Measurements from ENCODE around the gene MAPKAP1. TPM values are rescaled to one million over a fixed set of nuclear protein-coding genes. Genes with fewer than 3 reads are reported as not detected.

The MAPKAP1 gene
- polyA plus RNA-seq, 3 donors: 39.9 to 57.5 (median 44.1) TPM

- Histone ChIP-seq H3K4me3 (replicated peaks in 1 of 3; ENCODE audit: low read depth in 2 of 3, low read length in 3 of 3) (no peak overlapping the region), H2AFZ (ENCODE audit: insufficient read depth, low read depth, low read length, poor library complexity, severe bottlenecking) (no peak overlapping the region), H3K9me3 (replicated peaks in 1 of 2; ENCODE audit: control insufficient read depth in 1 of 2, insufficient read depth in 1 of 2, low read length in 2 of 2) (no peaks in the 10 kb centered on the region), H3K27ac (ENCODE audit: low read depth in 1 of 2, low read length in 2 of 2) (no peak overlapping the region), H3K79me2 (ENCODE audit: insufficient read depth, low read length) (no peaks in the 10 kb centered on the region), H4K20me1 (ENCODE audit: insufficient read depth, low read length) (no peaks in the 10 kb centered on the region), H3K36me3 (replicated peaks in 1 of 2; ENCODE audit: control insufficient read depth in 1 of 2, insufficient read depth in 2 of 2, low read length in 2 of 2) (peaks cover 5 to 40% of the 10 kb centered on the region in 2 donors), H3K9ac (ENCODE audit: insufficient read depth, low read length, poor library complexity, severe bottlenecking) (no peak overlapping the region), H3K4me2 (replicated peaks; ENCODE audit: extremely low read depth, low read length, poor library complexity, severe bottlenecking) (no peak overlapping the region), H3K27me3 (ENCODE audit: control insufficient read depth in 2 of 2, insufficient read depth in 2 of 2, low read length in 2 of 2) (no peaks in the 10 kb centered on the region), H3K4me1 (ENCODE audit: control insufficient read depth in 1 of 2, insufficient read depth in 2 of 2, low read length in 2 of 2) (no peaks in the 10 kb centered on the region)
- WGBS (ENCODE audit: insufficient coverage): 91% methylated on average over 12 of the region's 14 CpGs
- H3K4me1 Mint-ChIP-seq: no peaks in the 10 kb centered on the region
- no peak overlapping the region for H3K4me3 Mint-ChIP-seq
- H3K9me3 Mint-ChIP-seq: peaks cover 0 to 6% (median 2%) of the 10 kb centered on the region in 7 donors
- H3K27me3 Mint-ChIP-seq (ENCODE audit: low read depth in 3 of 3): no peaks in the 10 kb centered on the region
- peaks cover 26 to 37% of the 10 kb centered on the region in 2 donors for H3K36me3 Mint-ChIP-seq
- no peak for DNase-seq
- intact Hi-C loops (cut with micrococcal nuclease): no loop called here
- H3K27ac Mint-ChIP-seq: no peak overlapping the region
- TF ChIP-seq CTCF (IDR thresholded peaks at IDR 0.05): no peak
Measured at GRCh38 chr9:125505988-125506438, 201.0 kb downstream of the MAPKAP1 start.

GRCh38 chr9:125504616-125505015, 202.4 kb downstream of the MAPKAP1 start:
- H3K27ac ChIP-seq (ENCODE audit: low read depth in 1 of 2, low read length in 2 of 2): no peak overlapping the region
- DNase-seq: no peak
- Mint-ChIP-seq H3K4me3 (no peak overlapping the region), H3K27ac (no peak overlapping the region), H3K4me1 (no peaks in the 10 kb centered on the region), H3K9me3 (peaks cover 0 to 6% (median 2%) of the 10 kb centered on the region in 7 donors), H3K27me3 (ENCODE audit: low read depth in 3 of 3) (no peaks in the 10 kb centered on the region), H3K36me3 (peaks cover 33 to 45% of the 10 kb centered on the region in 2 donors)
- no peaks in the 10 kb centered on the region for H3K4me1 ChIP-seq (ENCODE audit: control insufficient read depth in 1 of 2, insufficient read depth in 2 of 2, low read length in 2 of 2)
- H3K9ac ChIP-seq (ENCODE audit: insufficient read depth, low read length, poor library complexity, severe bottlenecking): no peak overlapping the region
- no peak overlapping the region for H3K4me3 ChIP-seq (replicated peaks in 1 of 3; ENCODE audit: low read depth in 2 of 3, low read length in 3 of 3)
- H3K4me2 ChIP-seq (replicated peaks; ENCODE audit: extremely low read depth, low read length, poor library complexity, severe bottlenecking): no peak overlapping the region
- no peaks in the 10 kb centered on the region for H3K27me3 ChIP-seq (ENCODE audit: control insufficient read depth in 2 of 2, insufficient read depth in 2 of 2, low read length in 2 of 2)
- no peaks in the 10 kb centered on the region for H3K9me3 ChIP-seq (replicated peaks in 1 of 2; ENCODE audit: control insufficient read depth in 1 of 2, insufficient read depth in 1 of 2, low read length in 2 of 2)
- no peak for TF ChIP-seq CTCF (IDR thresholded peaks at IDR 0.05)
- no CpG with 5 or more reads among the region's 1 CpG for WGBS (ENCODE audit: insufficient coverage)
- no peaks in the 10 kb centered on the region for H3K79me2 ChIP-seq (ENCODE audit: insufficient read depth, low read length)
- H3K36me3 ChIP-seq (replicated peaks in 1 of 2; ENCODE audit: control insufficient read depth in 1 of 2, insufficient read depth in 2 of 2, low read length in 2 of 2): peaks cover 5 to 40% of the 10 kb centered on the region in 2 donors
- intact Hi-C loops (cut with micrococcal nuclease): no loop called here
- H4K20me1 ChIP-seq (ENCODE audit: insufficient read depth, low read length): no peaks in the 10 kb centered on the region
- no peak overlapping the region for H2AFZ ChIP-seq (ENCODE audit: insufficient read depth, low read depth, low read length, poor library complexity, severe bottlenecking)
